IMR-90 (cell line): Measurements from ENCODE around the gene TARDBP. TPM values are rescaled to one million over a fixed set of nuclear protein-coding genes. Genes with fewer than 3 reads are reported as not detected.

ENCODE experiments used
- ATAC-seq: fragments of 200-7000 bp; cut with Tn5 transposase; 2 replicates; pipeline ENCODE4 v1.9.1; 2020; ENCODE audit warnings: low read depth, mild to moderate bottlenecking, moderate library complexity
- BruUV-seq: library from RNA; stranded (reverse); fragments of 400-500 nt; replicated peaks from 2 replicates; lab custom pipeline; 2021; lab: Mats Ljungman, UMichigan
- CTCF ChIA-PET: fragments of 300-600 bp; formaldehyde crosslinking; extraction: SDS; loops from one replicate; lab custom pipeline; 2021; ENCODE audit warnings: antibody characterized with exemption; lab: Yijun Ruan, JAX
- POLR2A ChIA-PET: fragments of 300-600 bp; sonication (Branson Sonifier 250); formaldehyde crosslinking; loops from one replicate; lab custom pipeline; 2022; ENCODE audit warnings: antibody characterized with exemption; ENCODE audit not compliant: unreplicated experiment; lab: Charles Lee
- DNase-seq: peaks from one replicate; pipeline ENCODE4 v3.0.0; 2013
- H2AFZ ChIP-seq: replicated peaks from 2 replicates; pipeline ENCODE3; 2013; ENCODE audit warnings: low read length, mild to moderate bottlenecking; ENCODE audit not compliant: poor library complexity
- H2AK5ac ChIP-seq: 2 replicates; pipeline ENCODE4 v1.6.1; 2013; ENCODE audit warnings: low read depth, low read length, inconsistent platforms
- H2AK9ac ChIP-seq: replicated peaks from 2 replicates; pipeline ENCODE3; 2013; ENCODE audit warnings: mild to moderate bottlenecking, low read depth, low read length, moderate library complexity; ENCODE audit not compliant: poor library complexity
- H2BK120ac ChIP-seq: 2 replicates; pipeline ENCODE4 v1.6.1; 2013; ENCODE audit warnings: low read depth, low read length, inconsistent platforms
- H2BK15ac ChIP-seq: 3 replicates; pipeline ENCODE4 v1.6.1; 2013; ENCODE audit warnings: low read depth, low read length, inconsistent platforms
- H2BK20ac ChIP-seq: 2 replicates; pipeline ENCODE4 v1.6.1; 2013; ENCODE audit warnings: low read depth, mild to moderate bottlenecking, inconsistent platforms, low read length, moderate library complexity
- H2BK5ac ChIP-seq: 2 replicates; pipeline ENCODE4 v1.6.1; 2013; ENCODE audit warnings: mild to moderate bottlenecking, low read depth, low read length, inconsistent platforms; ENCODE audit not compliant: poor library complexity, severe bottlenecking
- H3K14ac ChIP-seq: replicated peaks from 2 replicates; pipeline ENCODE4 v1.6.1; 2013; ENCODE audit warnings: low read depth, low read length, inconsistent platforms
- H3K18ac ChIP-seq: 2 replicates; pipeline ENCODE4 v1.6.1; 2013; ENCODE audit warnings: low read depth, low read length, control low read depth
- H3K23ac ChIP-seq: 2 replicates; pipeline ENCODE4 v1.6.1; 2013; ENCODE audit warnings: low read depth, low read length, inconsistent platforms
- H3K27ac ChIP-seq: 2 replicates; pipeline ENCODE4 v1.5.1; 2013; ENCODE audit warnings: mild to moderate bottlenecking, control low read depth, low read length; ENCODE audit not compliant: insufficient read depth
- H3K27me3 ChIP-seq: 2 replicates; pipeline ENCODE4 v1.6.1; 2013; ENCODE audit warnings: low read length; ENCODE audit not compliant: control insufficient read depth, insufficient read depth
- H3K36me3 ChIP-seq: 2 replicates; pipeline ENCODE4 v1.6.1; 2013; ENCODE audit warnings: low read length, mixed read lengths; ENCODE audit not compliant: control insufficient read depth, insufficient read depth
- H3K4ac ChIP-seq: 2 replicates; pipeline ENCODE4 v1.6.1; 2013; ENCODE audit warnings: low read depth, low read length, inconsistent platforms
- H3K4me1 ChIP-seq: 2 replicates; pipeline ENCODE4 v1.6.1; 2013; ENCODE audit warnings: low read length, mixed read lengths; ENCODE audit not compliant: control insufficient read depth, insufficient read depth
- H3K4me2 ChIP-seq: 2 replicates; pipeline ENCODE4 v1.6.1; 2013; ENCODE audit warnings: low read depth, mild to moderate bottlenecking, control low read depth, low read length, moderate library complexity
- H3K4me3 ChIP-seq: 2 replicates; pipeline ENCODE4 v1.5.1; 2013; ENCODE audit warnings: low read depth, mild to moderate bottlenecking, control low read depth, low read length, moderate library complexity; ENCODE audit not compliant: insufficient read depth
- H3K56ac ChIP-seq: 2 replicates; pipeline ENCODE4 v1.6.1; 2013; ENCODE audit warnings: low read length, inconsistent platforms; ENCODE audit not compliant: insufficient read depth; ENCODE audit errors: extremely low read depth
- H3K79me1 ChIP-seq, 2 experiments: 2 replicates each; pipeline ENCODE4 v1.6.1; 2013; ENCODE audit warnings: low read length in 2 of 2, inconsistent platforms in 1 of 2, low read depth in 1 of 2
- H3K9ac ChIP-seq: 2 replicates; pipeline ENCODE4 v1.6.1; 2013; ENCODE audit warnings: low read depth, low read length, control low read depth
- H3K9me1 ChIP-seq: 2 replicates; pipeline ENCODE4 v1.6.1; 2013; ENCODE audit warnings: low read length, inconsistent platforms; ENCODE audit not compliant: insufficient read depth
- H3K9me3 ChIP-seq: 2 replicates; pipeline ENCODE4 v1.6.1; 2013; ENCODE audit warnings: low read length; ENCODE audit not compliant: control insufficient read depth, insufficient read depth
- H4K20me1 ChIP-seq: 2 replicates; pipeline ENCODE4 v1.6.1; 2013; ENCODE audit warnings: low read length, inconsistent platforms; ENCODE audit not compliant: insufficient read depth
- H4K5ac ChIP-seq: 2 replicates; pipeline ENCODE4 v1.6.1; 2013; ENCODE audit warnings: mild to moderate bottlenecking, low read depth, low read length, control low read depth
- H4K8ac ChIP-seq, 2 experiments: 2 replicates each; pipeline ENCODE4 v1.6.1; 2013; ENCODE audit warnings: low read depth in 2 of 2, low read length in 2 of 2, control low read depth in 1 of 2, inconsistent platforms in 1 of 2
- H4K91ac ChIP-seq: 2 replicates; pipeline ENCODE4 v1.6.1; 2013; ENCODE audit warnings: low read depth, low read length, inconsistent platforms; ENCODE audit not compliant: insufficient read depth
- CEBPB ChIP-seq: IDR thresholded peaks from 2 replicates; pipeline ENCODE4 v1.6.1; 2012; ENCODE audit warnings: low read depth, low read length, improper control_type of control experiment
- CHD1 ChIP-seq: IDR thresholded peaks from 2 replicates; pipeline ENCODE4 v1.6.1; 2012; ENCODE audit warnings: low read depth, low read length, improper control_type of control experiment
- CTCF ChIP-seq: conservative IDR thresholded peaks from 2 replicates; pipeline ENCODE4 v1.5.1; 2012; ENCODE audit warnings: mild to moderate bottlenecking, low read depth, low read length, improper control_type of control experiment
- ELK1 ChIP-seq: fragments of 150-350 bp; IDR thresholded peaks from 2 replicates; pipeline ENCODE4 v1.6.1; 2016; ENCODE audit warnings: low read depth, mild to moderate bottlenecking, low read length, moderate library complexity, borderline replicate concordance
- FOS ChIP-seq: fragments of 150-350 bp; IDR thresholded peaks from 2 replicates; pipeline ENCODE4 v1.6.1; 2016; ENCODE audit warnings: low read depth, low read length
- MAFK ChIP-seq: IDR thresholded peaks from 2 replicates; pipeline ENCODE4 v1.6.1; 2012; ENCODE audit warnings: low read depth, low read length, improper control_type of control experiment
- MAZ ChIP-seq: IDR thresholded peaks from 2 replicates; pipeline ENCODE4 v1.6.1; 2012; ENCODE audit warnings: low read depth, mild to moderate bottlenecking, low read length, improper control_type of control experiment, moderate library complexity, borderline replicate concordance
- MXI1 ChIP-seq: IDR thresholded peaks from 2 replicates; pipeline ENCODE4 v1.6.1; 2012; ENCODE audit warnings: low read depth, mild to moderate bottlenecking, low read length, moderate library complexity, borderline replicate concordance
- NFE2L2 ChIP-seq: fragments of 150-350 bp; IDR thresholded peaks from 2 replicates; pipeline ENCODE4 v1.6.1; 2016; ENCODE audit warnings: low read depth, mild to moderate bottlenecking, low read length
- RAD21 ChIP-seq: IDR thresholded peaks from 2 replicates; pipeline ENCODE4 v1.6.1; 2012; ENCODE audit warnings: low read length, improper control_type of control experiment
- RCOR1 ChIP-seq: IDR thresholded peaks from 2 replicates; pipeline ENCODE4 v1.6.1; 2012; ENCODE audit warnings: mild to moderate bottlenecking, low read length, improper control_type of control experiment; ENCODE audit not compliant: insufficient replicate concordance
- RFX5 ChIP-seq: IDR thresholded peaks from 2 replicates; pipeline ENCODE4 v1.8.0; 2012; ENCODE audit warnings: low read depth, mild to moderate bottlenecking, low read length, moderate library complexity
- SMC3 ChIP-seq: fragments of 150-350 bp; IDR thresholded peaks from 2 replicates; pipeline ENCODE4 v1.6.1; 2016; ENCODE audit warnings: low read depth, mild to moderate bottlenecking, antibody characterized with exemption, low read length, moderate library complexity
- WGBS, 2 experiments: methylation state at CpG; one replicate each; pipeline versions ENCODE4 v1.1.5 to v1.1.7; 2013; ENCODE audit warnings: missing lambda C conversion rate in 2 of 2; ENCODE audit not compliant: insufficient read length in 1 of 2; ENCODE audit errors: extremely low coverage in 2 of 2; 5-methylcytosine and 5-hydroxymethylcytosine counted together
- dilution Hi-C: fragments of 300-500 bp; cut with HindIII; formaldehyde crosslinking; loops from one replicate; pipeline ENCODE4 v1.14.3; 2018; ENCODE audit warnings: low sequenced_read_pairs; ENCODE audit not compliant: unreplicated experiment
- in situ Hi-C: fragments of 300-500 bp; cut with MboI; formaldehyde crosslinking; loops from 3 replicates; pipeline ENCODE4 v1.14.3; 2019; ENCODE audit warnings: low sequenced_read_pairs, inconsistent platforms, mixed read lengths
- intact Hi-C: fragments of 100-400 bp; cut with micrococcal nuclease; formaldehyde crosslinking; loops from 2 replicates; pipeline ENCODE4 v1.10.0; 2022
- polyA plus RNA-seq, 3 experiments: library from polyadenylated mRNA; depleted of rRNA; stranded (reverse); fragments of >200 nt; gene quantifications; 2 replicates each; pipeline ENCODE4 v1.2.3, GENCODE V29; 2012; ENCODE audit warnings: low replicate concordance in 1 of 3
- total RNA-seq: library from RNA; depleted of rRNA; stranded (reverse); fragments of >200 nt; gene quantifications from 2 replicates; pipeline ENCODE4 v1.2.3, GENCODE V29; 2012

Gene TARDBP
- total and polyA plus RNA-seq, 2 of the 4 experiments (the other 2 are of a cell fraction) = 36.7 to 161 TPM

GRCh38 chr1:11044086-11044848, 31.8 kb downstream of the TARDBP start:
- no peaks in the 10 kb centered on the region for H3K79me1 ChIP-seq
- H2AK9ac ChIP-seq = no peak overlapping the region
- no peak overlapping the region for H2BK20ac ChIP-seq
- no peak overlapping the region for H2BK5ac ChIP-seq
- WGBS, 2 experiments = 20% methylated on average over 1 of the region's 16 CpGs; no CpG with 5 or more reads in 1 of the 2 experiments
- ChIA-PET POLR2A (no interaction called here), CTCF (no interaction called here)
- TF ChIP-seq RFX5 = no peak
- TF ChIP-seq MAZ = no peak
- no peak for TF ChIP-seq NFE2L2
- TF ChIP-seq ELK1 = no peak
- no peak for TF ChIP-seq SMC3
- no peak for TF ChIP-seq FOS
- no peak for TF ChIP-seq CEBPB
- no peak for TF ChIP-seq RAD21
- TF ChIP-seq MAFK = no peak
- no peak for TF ChIP-seq CHD1
- TF ChIP-seq CTCF = no peak
- TF ChIP-seq RCOR1 = no peak
- TF ChIP-seq MXI1 = no peak
- H3K4me1 ChIP-seq = no peaks in the 10 kb centered on the region
- H2BK15ac ChIP-seq = no peak overlapping the region
- no peak overlapping the region for H3K18ac ChIP-seq
- ATAC-seq (no peak), DNase-seq (no peak)
- no peaks in the 10 kb centered on the region for H3K9me1 ChIP-seq
- no peak overlapping the region for H3K27ac ChIP-seq
- no peak overlapping the region for H3K4me2 ChIP-seq
- H4K8ac ChIP-seq = no peak overlapping the region
- no peak overlapping the region for H3K4me3 ChIP-seq
- H3K23ac ChIP-seq = no peak overlapping the region
- H3K27me3 ChIP-seq = no peaks in the 10 kb centered on the region; the same call in 1 of the 2 replicates
- H3K14ac ChIP-seq = no peak overlapping the region
- in situ Hi-C loops (no loop called here), intact Hi-C loops (no loop called here), dilution Hi-C loops (no loop called here)
- H2AK5ac ChIP-seq = no peak overlapping the region
- H3K56ac ChIP-seq = no peak overlapping the region
- no peaks in the 10 kb centered on the region for H3K36me3 ChIP-seq
- no peak overlapping the region for H2AFZ ChIP-seq
- H3K4ac ChIP-seq = no peak overlapping the region
- H3K9ac ChIP-seq = no peak overlapping the region
- BruUV-seq = no TSS peak
- H4K91ac ChIP-seq = no peak overlapping the region
- H4K20me1 ChIP-seq = no peaks in the 10 kb centered on the region
- no peak overlapping the region for H4K5ac ChIP-seq
- H3K9me3 ChIP-seq = no peaks in the 10 kb centered on the region
- H2BK120ac ChIP-seq = no peak overlapping the region
